Measurements from ENCODE around the gene MCC.

MCC gene

DNA sequence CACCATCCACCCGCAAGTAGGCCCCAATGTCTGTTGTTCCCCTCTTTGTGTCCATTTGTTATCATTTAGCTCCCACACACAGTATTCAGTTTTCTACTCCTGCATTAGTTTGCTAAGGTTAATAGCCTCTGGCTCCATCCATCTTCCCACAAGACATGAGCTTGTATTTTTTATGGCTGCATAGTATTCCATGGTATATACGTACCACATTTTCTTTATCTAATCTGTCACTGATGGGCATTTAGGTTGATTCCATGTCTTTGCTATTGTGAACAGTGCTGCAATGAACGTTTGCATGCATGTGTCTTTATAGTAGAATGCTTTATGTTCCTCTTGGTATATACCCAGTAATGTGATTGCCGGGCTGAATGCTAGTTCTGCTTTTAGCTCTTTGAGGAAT is 361.2 kb downstream of the MCC start:
- DNase-seq (ENCODE audit: low spot score in 2 of 2): no peak
- H3K4me3 Mint-ChIP-seq: no peak overlapping the region
- no peaks in the 10 kb centered on the region for H3K36me3 Mint-ChIP-seq
- H3K9me3 Mint-ChIP-seq: peaks cover 8% of the 10 kb centered on the region
- H3K4me1 Mint-ChIP-seq: no peaks in the 10 kb centered on the region
- no peak for ATAC-seq (ENCODE audit: low read depth)
- no peaks in the 10 kb centered on the region for H3K27me3 Mint-ChIP-seq
- H3K27ac Mint-ChIP-seq: no peak overlapping the region

DNA sequence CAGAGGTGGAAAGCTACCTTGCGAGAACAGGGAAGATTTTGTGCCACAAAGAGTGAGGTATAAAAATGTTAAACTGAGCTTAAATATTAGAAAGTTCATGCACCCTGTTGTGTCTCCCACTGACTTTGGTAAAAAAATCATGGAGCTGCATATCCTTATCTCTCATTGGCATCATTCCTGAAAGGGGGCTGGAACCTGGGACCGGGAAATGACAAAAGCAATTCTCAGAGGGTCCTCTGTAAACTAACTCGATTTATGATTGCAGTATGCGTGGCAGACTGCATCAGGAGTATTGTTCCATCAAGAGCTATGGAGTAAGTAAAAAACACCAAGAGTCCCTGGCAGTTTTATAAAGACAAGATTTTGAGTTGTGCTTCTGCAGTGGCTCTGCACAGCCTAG is 362.9 kb downstream of the MCC start:
- peaks cover 8% of the 10 kb centered on the region for H3K9me3 Mint-ChIP-seq

DNA sequence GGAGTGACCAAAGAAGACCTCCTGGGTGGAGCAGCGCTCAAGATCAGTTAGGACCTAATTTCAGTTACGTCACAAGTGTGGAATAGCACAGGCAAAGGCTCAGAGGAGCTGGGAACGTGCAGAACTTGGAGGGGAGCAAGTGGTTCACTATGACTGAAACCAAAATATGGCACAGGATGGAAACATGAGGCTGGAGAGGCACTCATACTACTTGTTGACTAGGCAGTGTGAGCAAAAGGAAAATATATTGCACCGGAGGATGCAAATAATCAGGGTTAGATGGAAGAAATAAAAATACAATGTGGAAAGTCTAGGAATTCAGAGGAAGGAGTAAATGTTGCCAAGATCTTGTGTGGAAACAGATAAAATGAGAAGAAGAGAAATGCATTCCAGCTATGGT is 363.3 kb downstream of the MCC start:
- Mint-ChIP-seq H3K27ac (no peak overlapping the region), H3K27me3 (no peaks in the 10 kb centered on the region), H3K4me3 (no peak overlapping the region), H3K4me1 (no peaks in the 10 kb centered on the region), H3K9me3 (peaks cover 8% of the 10 kb centered on the region), H3K36me3 (no peaks in the 10 kb centered on the region)
- no peak for ATAC-seq (ENCODE audit: low read depth)
- no peak for DNase-seq (ENCODE audit: low spot score in 2 of 2)

More for the DNA sequence above, 362.9 kb downstream of the MCC start:
- no peak overlapping the region for H3K27ac Mint-ChIP-seq
- H3K36me3 Mint-ChIP-seq: no peaks in the 10 kb centered on the region
- H3K27me3 Mint-ChIP-seq: no peaks in the 10 kb centered on the region
- H3K4me1 Mint-ChIP-seq: no peaks in the 10 kb centered on the region
- no peak for DNase-seq (ENCODE audit: low spot score in 2 of 2)
- ATAC-seq (ENCODE audit: low read depth): no peak
- no peak overlapping the region for H3K4me3 Mint-ChIP-seq

DNA sequence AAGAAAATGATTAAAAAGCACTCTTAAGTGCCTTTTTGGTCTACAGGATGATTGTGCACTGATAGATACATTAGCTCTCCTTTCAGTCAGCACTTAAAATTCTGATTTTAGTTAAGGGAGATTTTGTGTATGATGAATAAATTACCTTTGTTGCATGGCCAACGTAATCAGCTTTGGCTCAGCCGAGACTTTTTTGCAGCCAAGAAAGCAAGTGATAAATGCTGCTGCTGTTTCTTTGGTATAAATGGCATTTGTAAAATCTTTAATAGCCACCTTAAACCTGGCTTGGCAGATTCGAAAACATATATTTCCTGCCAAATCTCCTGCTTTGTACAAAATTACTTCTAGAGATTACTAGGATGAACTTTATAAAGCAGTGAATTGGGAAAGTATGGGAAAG is 364.0 kb downstream of the MCC start:
- H3K4me3 Mint-ChIP-seq: no peak overlapping the region
- ATAC-seq (ENCODE audit: low read depth) (no peak), DNase-seq (ENCODE audit: low spot score in 2 of 2) (no peak)
- no peaks in the 10 kb centered on the region for H3K36me3 Mint-ChIP-seq
- peaks cover 8% of the 10 kb centered on the region for H3K9me3 Mint-ChIP-seq
- H3K4me1 Mint-ChIP-seq: no peaks in the 10 kb centered on the region
- no peak overlapping the region for H3K27ac Mint-ChIP-seq
- no peaks in the 10 kb centered on the region for H3K27me3 Mint-ChIP-seq

DNA sequence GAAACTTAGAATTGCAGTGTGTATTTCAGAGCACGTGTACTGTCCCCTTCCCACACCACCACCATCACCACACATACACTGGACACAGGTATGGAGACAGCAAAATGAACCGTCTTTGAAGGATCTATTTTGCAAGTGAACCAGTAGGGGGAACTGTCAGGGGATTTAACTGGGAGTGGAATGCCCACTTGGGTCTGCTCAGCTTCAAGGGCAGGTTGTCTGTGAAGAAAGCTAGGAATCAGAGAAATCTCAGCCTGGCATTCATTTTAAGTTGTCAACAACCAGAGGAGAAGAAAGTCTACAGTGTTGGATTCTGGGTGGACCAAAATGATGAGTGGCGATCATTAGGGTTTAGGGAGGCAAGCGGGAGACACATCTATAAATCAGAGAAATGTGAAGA is 364.6 kb downstream of the MCC start:
- ATAC-seq (ENCODE audit: low read depth) (no peak), DNase-seq (ENCODE audit: low spot score in 2 of 2) (no peak)
- peaks cover 4% of the 10 kb centered on the region for H3K27me3 Mint-ChIP-seq
- no peak overlapping the region for H3K27ac Mint-ChIP-seq
- no peaks in the 10 kb centered on the region for H3K36me3 Mint-ChIP-seq
- no peaks in the 10 kb centered on the region for H3K4me1 Mint-ChIP-seq
- peaks cover 8% of the 10 kb centered on the region for H3K9me3 Mint-ChIP-seq
- H3K4me3 Mint-ChIP-seq: no peak overlapping the region

DNA sequence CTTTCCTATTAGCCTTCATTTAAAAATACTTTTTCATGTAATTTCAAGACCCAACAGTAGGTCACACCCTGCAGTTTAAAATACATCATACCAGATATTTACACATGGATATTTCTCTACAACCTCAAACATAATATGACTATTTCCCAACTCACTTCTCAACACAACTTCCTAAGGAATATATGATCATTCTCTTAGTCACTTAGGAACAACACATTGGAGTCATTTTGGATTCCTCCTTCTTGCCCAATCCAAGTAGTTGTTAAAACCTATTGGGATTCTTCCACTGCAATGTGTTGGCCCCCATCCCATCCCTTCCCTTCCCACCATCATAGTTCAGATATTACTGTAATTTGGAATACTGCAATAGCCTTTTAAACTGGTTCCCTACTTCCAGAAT is 366.2 kb downstream of the MCC start:
- Mint-ChIP-seq H3K4me3 (no peak overlapping the region), H3K4me1 (no peaks in the 10 kb centered on the region), H3K36me3 (no peaks in the 10 kb centered on the region), H3K27ac (no peak overlapping the region), H3K9me3 (peaks cover 2% of the 10 kb centered on the region), H3K27me3 (peaks cover 4% of the 10 kb centered on the region)
- ATAC-seq (ENCODE audit: low read depth): no peak
- DNase-seq (ENCODE audit: low spot score in 2 of 2): no peak

DNA sequence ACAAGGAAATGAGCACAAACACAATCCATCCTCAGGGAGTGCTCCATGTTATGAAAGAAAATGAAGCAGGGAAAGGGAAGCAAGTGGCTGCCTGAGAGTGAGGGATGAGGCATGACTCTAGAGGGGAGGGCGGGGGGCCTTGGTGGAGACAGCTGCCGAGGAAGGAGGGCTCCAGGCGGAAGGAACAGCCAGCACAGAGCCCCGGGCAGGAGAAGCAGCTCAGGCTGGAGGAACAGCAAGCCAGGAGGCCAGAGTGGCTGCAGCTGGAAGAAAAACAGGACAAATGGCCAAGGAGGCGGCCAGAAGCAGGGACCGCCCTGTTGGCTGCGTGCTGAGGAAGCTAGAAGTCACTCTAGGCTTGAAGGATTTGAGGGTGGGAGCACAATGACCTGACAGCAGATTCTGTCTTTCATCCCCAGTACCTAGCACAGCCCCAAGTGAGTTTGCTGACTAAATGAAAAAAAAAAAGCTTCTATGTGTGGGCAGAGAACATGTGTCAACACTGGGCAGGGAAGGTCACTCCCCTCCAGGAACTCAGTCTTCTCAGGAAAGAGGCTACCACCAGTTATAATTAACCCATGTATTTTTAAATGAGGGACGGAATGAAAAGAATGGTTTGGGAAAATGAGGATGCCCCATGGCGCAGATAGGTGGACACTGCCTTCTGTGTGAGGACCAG is 368.9 kb downstream of the MCC start:
- ATAC-seq (ENCODE audit: low read depth): no peak
- no peak for DNase-seq (ENCODE audit: low spot score in 2 of 2)
- no peak overlapping the region for H3K4me3 Mint-ChIP-seq
- no peaks in the 10 kb centered on the region for H3K9me3 Mint-ChIP-seq
- peaks cover 4% of the 10 kb centered on the region for H3K27me3 Mint-ChIP-seq
- no peak overlapping the region for H3K27ac Mint-ChIP-seq
- H3K4me1 Mint-ChIP-seq: no peaks in the 10 kb centered on the region
- no peaks in the 10 kb centered on the region for H3K36me3 Mint-ChIP-seq

DNA sequence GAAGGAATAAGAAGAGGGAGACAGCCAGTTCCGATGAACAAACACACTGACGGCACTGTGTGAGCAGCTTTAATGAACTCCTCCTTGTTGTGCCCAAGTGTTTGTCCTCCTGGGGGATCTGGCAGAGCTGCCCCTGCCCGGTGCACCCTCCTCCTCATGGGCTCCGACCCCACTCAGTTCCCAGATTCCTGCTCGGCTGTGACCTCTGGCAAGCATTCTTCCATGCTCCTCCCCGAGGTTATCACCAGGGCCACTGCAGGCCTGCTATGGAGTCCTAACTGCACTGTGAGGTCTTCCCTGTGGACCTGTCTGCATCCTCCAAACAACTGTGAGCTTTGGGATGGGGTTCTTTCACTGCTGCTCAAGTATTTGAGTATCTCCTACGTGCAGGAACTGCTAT is 369.5 kb downstream of the MCC start:
- Mint-ChIP-seq H3K27me3 (peaks cover 5% of the 10 kb centered on the region), H3K9me3 (no peaks in the 10 kb centered on the region), H3K4me3 (no peak overlapping the region), H3K4me1 (no peaks in the 10 kb centered on the region), H3K36me3 (no peaks in the 10 kb centered on the region), H3K27ac (no peak overlapping the region)
- ATAC-seq (ENCODE audit: low read depth) (no peak), DNase-seq (ENCODE audit: low spot score in 2 of 2) (no peak)

DNA sequence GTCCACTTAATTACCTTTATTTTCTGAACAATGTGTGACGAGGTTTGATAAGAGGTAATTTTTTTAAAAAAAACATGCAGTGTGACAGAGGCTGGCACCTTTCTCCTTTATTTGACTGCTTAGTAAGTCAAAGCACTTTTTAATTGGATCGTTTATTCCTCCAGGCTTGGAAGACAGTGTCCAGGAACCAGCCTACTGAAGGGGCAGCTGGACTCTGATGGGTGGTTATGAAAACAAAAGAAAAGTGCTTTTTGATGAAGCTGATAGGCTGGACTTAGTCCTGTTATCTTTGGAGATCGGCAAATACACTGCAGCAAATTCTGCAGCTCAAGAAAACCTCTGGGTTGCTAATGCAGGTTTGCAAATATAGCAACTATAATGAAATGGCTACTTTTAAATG is 370.0 kb downstream of the MCC start:
- H3K9me3 Mint-ChIP-seq: no peaks in the 10 kb centered on the region
- no peak for DNase-seq (ENCODE audit: low spot score in 2 of 2)
- no peak overlapping the region for H3K27ac Mint-ChIP-seq
- H3K4me3 Mint-ChIP-seq: no peak overlapping the region
- no peaks in the 10 kb centered on the region for H3K36me3 Mint-ChIP-seq
- H3K4me1 Mint-ChIP-seq: no peaks in the 10 kb centered on the region
- no peak for ATAC-seq (ENCODE audit: low read depth)
- H3K27me3 Mint-ChIP-seq: peaks cover 5% of the 10 kb centered on the region

DNA sequence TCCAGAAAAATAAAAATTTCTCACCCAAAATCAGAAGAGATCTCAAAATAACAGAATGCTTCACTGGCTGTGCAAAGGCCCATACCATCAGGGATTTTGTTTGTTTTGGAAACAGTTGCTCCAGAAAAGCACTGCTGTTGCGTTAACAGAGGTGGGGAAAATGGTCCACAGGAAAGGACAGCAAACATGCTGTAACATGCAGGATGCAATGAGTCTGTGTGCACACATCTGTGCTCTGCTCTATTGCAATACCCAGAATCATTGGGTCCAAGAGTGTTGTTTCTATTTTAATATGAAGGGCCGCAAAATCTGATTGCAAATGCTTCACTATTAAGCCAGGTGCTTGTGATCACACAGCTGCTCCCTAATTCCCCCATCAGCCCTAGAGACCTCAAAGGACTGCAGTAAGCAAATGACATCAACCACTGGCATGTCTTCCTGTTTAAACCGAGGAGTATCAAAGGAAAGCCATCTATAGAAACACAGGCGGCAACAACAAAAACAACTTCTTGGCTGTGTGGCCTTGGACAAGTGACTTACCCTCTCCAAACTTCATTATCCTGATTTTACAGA is 370.6 kb downstream of the MCC start:
- Mint-ChIP-seq H3K27ac (no peak overlapping the region), H3K27me3 (peaks cover 5% of the 10 kb centered on the region), H3K4me3 (no peak overlapping the region), H3K36me3 (no peaks in the 10 kb centered on the region), H3K4me1 (no peaks in the 10 kb centered on the region), H3K9me3 (no peaks in the 10 kb centered on the region)
- DNase-seq (ENCODE audit: low spot score in 2 of 2) (no peak), ATAC-seq (ENCODE audit: low read depth) (no peak)

DNA sequence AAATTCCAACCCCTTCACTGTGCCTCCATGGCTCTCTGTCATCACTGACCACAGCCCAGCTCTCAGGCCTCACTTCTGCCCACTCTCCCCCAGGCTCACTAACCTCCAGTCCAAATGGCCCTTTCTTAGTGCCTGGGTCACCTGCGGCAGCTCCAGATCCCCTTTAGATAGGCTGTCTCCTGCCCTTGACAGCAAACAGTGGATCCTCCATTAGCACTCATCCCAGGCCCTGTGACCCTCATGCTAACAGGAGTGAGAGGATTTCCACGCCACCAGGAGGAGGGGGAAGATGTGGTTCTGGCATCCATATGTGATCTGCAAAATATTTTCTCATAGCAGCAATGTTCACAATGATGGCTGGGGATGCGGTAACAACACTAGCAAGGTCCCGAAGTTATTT is 372.3 kb downstream of the MCC start:
- no peak for DNase-seq (ENCODE audit: low spot score in 2 of 2)
- no peaks in the 10 kb centered on the region for H3K9me3 Mint-ChIP-seq

DNA sequence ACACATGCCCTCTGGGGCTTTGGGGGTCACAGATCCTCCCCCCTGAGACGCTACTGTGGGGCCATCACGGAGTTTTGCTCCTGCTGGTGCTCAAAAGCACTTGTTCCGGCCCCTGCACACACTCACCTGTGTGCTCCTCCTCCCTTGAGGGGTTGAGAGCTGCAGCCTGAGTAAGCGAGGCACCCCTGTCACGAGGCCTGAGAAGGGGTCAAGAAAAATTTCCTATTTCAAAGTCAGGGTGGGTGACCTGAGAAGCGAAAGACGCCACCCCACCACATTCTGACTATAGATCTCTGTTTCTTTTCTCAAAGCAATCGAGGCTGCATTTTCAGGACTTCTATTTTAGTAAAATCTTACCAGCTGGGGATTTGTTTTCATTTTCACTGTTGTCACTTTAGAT is 373.2 kb downstream of the MCC start:
- DNase-seq (ENCODE audit: low spot score in 2 of 2) (no peak), ATAC-seq (ENCODE audit: low read depth) (no peak)
- Mint-ChIP-seq H3K27ac (no peak overlapping the region), H3K4me3 (no peak overlapping the region), H3K36me3 (no peaks in the 10 kb centered on the region), H3K4me1 (no peaks in the 10 kb centered on the region), H3K9me3 (no peaks in the 10 kb centered on the region), H3K27me3 (peaks cover 8% of the 10 kb centered on the region)

More for the DNA sequence above, 372.3 kb downstream of the MCC start:
- H3K4me3 Mint-ChIP-seq: no peak overlapping the region
- no peaks in the 10 kb centered on the region for H3K4me1 Mint-ChIP-seq
- H3K36me3 Mint-ChIP-seq: no peaks in the 10 kb centered on the region
- no peak for ATAC-seq (ENCODE audit: low read depth)
- peaks cover 8% of the 10 kb centered on the region for H3K27me3 Mint-ChIP-seq
- no peak overlapping the region for H3K27ac Mint-ChIP-seq

DNA sequence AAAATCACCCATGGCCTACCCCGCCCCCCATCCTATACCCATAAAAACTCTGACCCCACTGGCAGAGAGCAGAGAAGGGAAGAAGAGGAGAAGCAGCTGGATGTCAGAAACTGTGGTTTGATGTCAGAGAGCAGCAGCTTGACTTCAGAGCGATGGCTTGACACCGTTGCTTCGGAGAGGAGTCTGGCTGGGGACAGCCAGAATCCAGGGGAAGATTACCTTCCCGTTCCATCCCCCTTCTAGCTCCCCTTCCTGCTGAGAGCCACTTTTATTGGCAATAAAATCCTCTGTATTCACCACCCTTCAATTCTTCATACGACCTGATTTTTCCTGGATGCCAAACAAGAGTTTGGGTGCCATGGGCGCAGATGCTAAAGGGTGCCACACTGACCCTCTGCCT is 373.7 kb downstream of the MCC start:
- DNase-seq (ENCODE audit: low spot score in 2 of 2) (no peak), ATAC-seq (ENCODE audit: low read depth) (no peak)
- peaks cover 8% of the 10 kb centered on the region for H3K27me3 Mint-ChIP-seq
- H3K4me1 Mint-ChIP-seq: no peaks in the 10 kb centered on the region
- no peaks in the 10 kb centered on the region for H3K36me3 Mint-ChIP-seq
- H3K4me3 Mint-ChIP-seq: no peak overlapping the region
- H3K9me3 Mint-ChIP-seq: no peaks in the 10 kb centered on the region
- H3K27ac Mint-ChIP-seq: no peak overlapping the region

DNA sequence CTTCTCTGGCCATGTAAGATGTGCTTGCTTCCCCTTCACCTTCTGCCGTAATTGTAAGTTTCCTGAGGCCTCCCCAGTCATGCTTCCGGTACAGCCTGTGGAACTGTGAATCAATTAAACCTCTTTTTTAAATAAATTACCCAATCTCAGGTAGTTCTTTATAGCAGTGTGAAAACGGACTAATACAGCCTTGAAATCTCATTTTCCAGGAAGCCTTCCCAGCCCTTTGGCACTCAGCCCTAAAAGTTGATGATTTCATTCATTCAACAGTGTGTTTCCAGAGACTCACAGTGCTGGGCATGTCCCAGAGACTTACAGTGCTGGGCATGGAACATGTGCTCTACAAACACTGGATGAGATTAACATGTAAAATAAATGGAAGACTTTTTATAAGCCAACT is 375.8 kb downstream of the MCC start:
- ATAC-seq (ENCODE audit: low read depth): no peak
- DNase-seq (ENCODE audit: low spot score in 2 of 2): no peak
- H3K4me1 Mint-ChIP-seq: no peaks in the 10 kb centered on the region
- no peak overlapping the region for H3K4me3 Mint-ChIP-seq
- peaks cover 4% of the 10 kb centered on the region for H3K27me3 Mint-ChIP-seq
- H3K9me3 Mint-ChIP-seq: no peaks in the 10 kb centered on the region
- H3K27ac Mint-ChIP-seq: no peak overlapping the region
- no peaks in the 10 kb centered on the region for H3K36me3 Mint-ChIP-seq

DNA sequence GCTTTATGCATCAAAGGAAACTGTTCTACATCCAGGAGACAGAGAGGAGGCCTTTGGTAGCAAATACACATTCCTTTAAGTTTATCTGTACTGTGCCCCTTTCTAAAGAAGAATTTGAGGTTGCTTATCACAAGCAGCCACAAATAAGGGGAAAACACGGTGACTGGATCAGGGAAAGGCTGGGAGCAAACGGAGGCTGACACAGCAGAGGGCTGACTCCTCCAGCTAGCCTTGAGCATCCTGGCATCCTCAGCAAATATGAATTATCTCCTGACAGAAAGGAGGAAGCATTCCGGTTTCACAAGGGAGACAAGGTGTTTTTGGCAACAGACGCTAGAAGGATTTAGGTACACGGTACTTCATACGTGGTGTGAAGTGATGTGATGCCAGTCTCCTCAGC is 378.1 kb downstream of the MCC start:
- no peak overlapping the region for H3K4me3 Mint-ChIP-seq
- H3K4me1 Mint-ChIP-seq: no peaks in the 10 kb centered on the region
- no peaks in the 10 kb centered on the region for H3K36me3 Mint-ChIP-seq
- no peak for ATAC-seq (ENCODE audit: low read depth)
- no peak for DNase-seq (ENCODE audit: low spot score in 2 of 2)
- peaks cover 1% of the 10 kb centered on the region for H3K9me3 Mint-ChIP-seq
- no peak overlapping the region for H3K27ac Mint-ChIP-seq
- peaks cover 6% of the 10 kb centered on the region for H3K27me3 Mint-ChIP-seq
